GM23338 (cell line): ENCODE measurements around the gene TULP4. TPM values are rescaled to one million over a fixed set of nuclear protein-coding genes. Genes with fewer than 3 reads are reported as not detected.

Experiments
- ATAC-seq: fragments of 200-7000 bp; cut with Tn5 transposase; 3 replicates; pipeline ENCODE4 v1.9.1; 2020
- DNase-seq: peaks from one replicate; pipeline ENCODE4 v3.0.0-alpha.2; 2015; ENCODE audit warnings: low spot score
- H2AFZ ChIP-seq: fragments of 200-600 bp; sonication (generic); 2 replicates; pipeline ENCODE4 v1.8.0; 2016; ENCODE audit warnings: antibody characterized with exemption, mild to moderate bottlenecking, moderate library complexity
- H3F3A ChIP-seq: fragments of 200-600 bp; sonication (generic); replicated peaks from 2 replicates; pipeline ENCODE4 v1.8.0; 2017; ENCODE audit warnings: antibody characterized with exemption, mixed run types, low read depth
- H3K27ac ChIP-seq: fragments of 200-600 bp; sonication (generic); 2 replicates; pipeline ENCODE4 v1.6.1; 2016; ENCODE audit warnings: low read depth
- H3K27me3 ChIP-seq: fragments of 200-600 bp; sonication (generic); 2 replicates; pipeline ENCODE4 v1.8.0; 2016; ENCODE audit warnings: mild to moderate bottlenecking, mixed run types, moderate library complexity; ENCODE audit not compliant: insufficient read depth
- H3K36me3 ChIP-seq: fragments of 200-600 bp; sonication (generic); 2 replicates; pipeline ENCODE4 v1.8.0; 2016; ENCODE audit warnings: mild to moderate bottlenecking; ENCODE audit not compliant: insufficient read depth
- H3K4me1 ChIP-seq: fragments of 200-600 bp; sonication (generic); 2 replicates; pipeline ENCODE4 v1.8.0; 2016; ENCODE audit warnings: mild to moderate bottlenecking, moderate library complexity; ENCODE audit not compliant: insufficient read depth
- H3K4me2 ChIP-seq: fragments of 200-600 bp; sonication (generic); 2 replicates; pipeline ENCODE4 v1.7.1; 2017; ENCODE audit warnings: mixed run types
- H3K4me3 ChIP-seq: fragments of 200-600 bp; sonication (generic); 2 replicates; pipeline ENCODE4 v1.6.1; 2016; ENCODE audit warnings: mixed run types
- H3K79me2 ChIP-seq: fragments of 200-600 bp; sonication (generic); replicated peaks from 2 replicates; pipeline ENCODE4 v1.8.0; 2017; ENCODE audit warnings: mild to moderate bottlenecking; ENCODE audit not compliant: insufficient read depth
- H3K9me2 ChIP-seq: fragments of 200-600 bp; sonication (generic); 2 replicates; pipeline ENCODE4 v1.8.0; 2017; ENCODE audit not compliant: insufficient read depth
- H4K20me1 ChIP-seq: fragments of 200-600 bp; sonication (generic); replicated peaks from 2 replicates; pipeline ENCODE4 v1.8.0; 2017; ENCODE audit warnings: mild to moderate bottlenecking; ENCODE audit not compliant: insufficient read depth
- H3K27ac Mint-ChIP-seq: 2 replicates; pipeline ENCODE4 v1.8.0; 2020; ENCODE audit warnings: inconsistent platforms, mild to moderate bottlenecking, moderate library complexity, mixed read lengths
- H3K27me3 Mint-ChIP-seq: 3 replicates; pipeline ENCODE4 v1.8.0; 2022; ENCODE audit warnings: low read depth, mild to moderate bottlenecking, moderate library complexity, mixed read lengths, inconsistent platforms; ENCODE audit not compliant: insufficient read depth, poor library complexity
- H3K36me3 Mint-ChIP-seq: 3 replicates; pipeline ENCODE4 v1.8.0; 2021; ENCODE audit warnings: low read depth, mild to moderate bottlenecking, inconsistent platforms, moderate library complexity, mixed read lengths
- H3K4me1 Mint-ChIP-seq: 3 replicates; pipeline ENCODE4 v1.8.0; 2020; ENCODE audit warnings: mild to moderate bottlenecking, inconsistent platforms, mixed read lengths
- H3K4me3 Mint-ChIP-seq: 3 replicates; pipeline ENCODE4 v1.8.0; 2021; ENCODE audit warnings: moderate library complexity, mild to moderate bottlenecking, inconsistent platforms, mixed read lengths
- H3K9me3 Mint-ChIP-seq: 3 replicates; pipeline ENCODE4 v1.8.0; 2020; ENCODE audit warnings: moderate library complexity, mild to moderate bottlenecking, inconsistent platforms, mixed read lengths
- CTCF ChIP-seq, 2 experiments: fragments of 200-600 bp in 1 of 2; sonication (generic) in 1 of 2; conservative IDR thresholded peaks; 2 replicates each; pipeline versions ENCODE4 v1.5.1 to v1.6.1; 2016 to 2017; ENCODE audit warnings: antibody characterized with exemption in 2 of 2, low read depth in 2 of 2, mild to moderate bottlenecking in 2 of 2, moderate library complexity in 1 of 2
- EZH2phosphoT487 ChIP-seq: fragments of 200-600 bp; sonication (generic); IDR thresholded peaks from one replicate; pipeline ENCODE4 v1.8.1; 2018; ENCODE audit warnings: antibody characterized with exemption; ENCODE audit not compliant: unreplicated experiment
- NANOG ChIP-seq: IDR thresholded peaks from 2 replicates; pipeline ENCODE4 v1.6.1; 2016; ENCODE audit warnings: antibody characterized with exemption, borderline replicate concordance
- POLR2AphosphoS5 ChIP-seq: IDR thresholded peaks from 2 replicates; pipeline ENCODE4 v1.6.1; 2016; ENCODE audit warnings: antibody characterized with exemption, low read depth
- STAT1 ChIP-seq: IDR thresholded peaks from one replicate; pipeline ENCODE4 v1.6.1; 2016; ENCODE audit warnings: antibody characterized with exemption; ENCODE audit not compliant: unreplicated experiment
- ZNF114 ChIP-seq: fragments of 250-450 bp; sonication (Bioruptor Pico); IDR thresholded peaks from 2 replicates; pipeline ENCODE4 v1.5.0; 2020; ENCODE audit warnings: mild to moderate bottlenecking, moderate library complexity
- polyA plus RNA-seq: library from polyadenylated mRNA; unstranded; fragments of >200 nt; fragmentation: Nextera tagmentation; extraction: Ambion mirVana; gene quantifications from 2 replicates; pipeline ENCODE4 v1.2.1, GENCODE V29; 2016
- total RNA-seq: library from RNA; depleted of rRNA; stranded (reverse); fragments of >200 nt; shearing (Covaris generic); gene quantifications from 2 replicates; pipeline ENCODE4 v1.2.3, GENCODE V29; 2014
- TF ChIP-seq, protein P1 (sequence below): fragments of 250-450 bp; sonication (Bioruptor Pico); IDR thresholded peaks from 2 replicates; pipeline ENCODE4 v1.5.0; 2020; ENCODE audit warnings: mild to moderate bottlenecking, moderate library complexity
- TF ChIP-seq, protein P2 (sequence below): IDR thresholded peaks from one replicate; pipeline ENCODE4 v1.6.1; 2018; ENCODE audit warnings: antibody characterized with exemption; ENCODE audit not compliant: unreplicated experiment

TULP4 gene
- total and polyA plus RNA-seq, 2 experiments from 2014 or later, result 31.2 to 50.2 TPM

- Mint-ChIP-seq H3K27ac (no peak overlapping the region), H3K4me3 (no peak overlapping the region; the same call in 2 of the 3 replicates), H3K9me3 (no peaks in the 10 kb centered on the region; the same call in 2 of the 3 replicates), H3K4me1 (peaks cover 7% of the 10 kb centered on the region), H3K36me3 (no peaks in the 10 kb centered on the region; the same call in 2 of the 3 replicates), H3K27me3 (peaks cover 20% of the 10 kb centered on the region)
- no peaks in the 10 kb centered on the region for H3K9me2 ChIP-seq
- ATAC-seq (no peak), DNase-seq (no peak)
- 0 out of 2 replicates have a peak, but pooled peaks cover 6% of the 10 kb centered on the region for H4K20me1 ChIP-seq
- H3K4me1 ChIP-seq, result peaks cover 14% of the 10 kb centered on the region; the same call in 1 of the 2 replicates
- H3K79me2 ChIP-seq, result peaks cover 9% of the 10 kb centered on the region; the same call in 1 of the 2 replicates
- TF ChIP-seq, protein P1, sequence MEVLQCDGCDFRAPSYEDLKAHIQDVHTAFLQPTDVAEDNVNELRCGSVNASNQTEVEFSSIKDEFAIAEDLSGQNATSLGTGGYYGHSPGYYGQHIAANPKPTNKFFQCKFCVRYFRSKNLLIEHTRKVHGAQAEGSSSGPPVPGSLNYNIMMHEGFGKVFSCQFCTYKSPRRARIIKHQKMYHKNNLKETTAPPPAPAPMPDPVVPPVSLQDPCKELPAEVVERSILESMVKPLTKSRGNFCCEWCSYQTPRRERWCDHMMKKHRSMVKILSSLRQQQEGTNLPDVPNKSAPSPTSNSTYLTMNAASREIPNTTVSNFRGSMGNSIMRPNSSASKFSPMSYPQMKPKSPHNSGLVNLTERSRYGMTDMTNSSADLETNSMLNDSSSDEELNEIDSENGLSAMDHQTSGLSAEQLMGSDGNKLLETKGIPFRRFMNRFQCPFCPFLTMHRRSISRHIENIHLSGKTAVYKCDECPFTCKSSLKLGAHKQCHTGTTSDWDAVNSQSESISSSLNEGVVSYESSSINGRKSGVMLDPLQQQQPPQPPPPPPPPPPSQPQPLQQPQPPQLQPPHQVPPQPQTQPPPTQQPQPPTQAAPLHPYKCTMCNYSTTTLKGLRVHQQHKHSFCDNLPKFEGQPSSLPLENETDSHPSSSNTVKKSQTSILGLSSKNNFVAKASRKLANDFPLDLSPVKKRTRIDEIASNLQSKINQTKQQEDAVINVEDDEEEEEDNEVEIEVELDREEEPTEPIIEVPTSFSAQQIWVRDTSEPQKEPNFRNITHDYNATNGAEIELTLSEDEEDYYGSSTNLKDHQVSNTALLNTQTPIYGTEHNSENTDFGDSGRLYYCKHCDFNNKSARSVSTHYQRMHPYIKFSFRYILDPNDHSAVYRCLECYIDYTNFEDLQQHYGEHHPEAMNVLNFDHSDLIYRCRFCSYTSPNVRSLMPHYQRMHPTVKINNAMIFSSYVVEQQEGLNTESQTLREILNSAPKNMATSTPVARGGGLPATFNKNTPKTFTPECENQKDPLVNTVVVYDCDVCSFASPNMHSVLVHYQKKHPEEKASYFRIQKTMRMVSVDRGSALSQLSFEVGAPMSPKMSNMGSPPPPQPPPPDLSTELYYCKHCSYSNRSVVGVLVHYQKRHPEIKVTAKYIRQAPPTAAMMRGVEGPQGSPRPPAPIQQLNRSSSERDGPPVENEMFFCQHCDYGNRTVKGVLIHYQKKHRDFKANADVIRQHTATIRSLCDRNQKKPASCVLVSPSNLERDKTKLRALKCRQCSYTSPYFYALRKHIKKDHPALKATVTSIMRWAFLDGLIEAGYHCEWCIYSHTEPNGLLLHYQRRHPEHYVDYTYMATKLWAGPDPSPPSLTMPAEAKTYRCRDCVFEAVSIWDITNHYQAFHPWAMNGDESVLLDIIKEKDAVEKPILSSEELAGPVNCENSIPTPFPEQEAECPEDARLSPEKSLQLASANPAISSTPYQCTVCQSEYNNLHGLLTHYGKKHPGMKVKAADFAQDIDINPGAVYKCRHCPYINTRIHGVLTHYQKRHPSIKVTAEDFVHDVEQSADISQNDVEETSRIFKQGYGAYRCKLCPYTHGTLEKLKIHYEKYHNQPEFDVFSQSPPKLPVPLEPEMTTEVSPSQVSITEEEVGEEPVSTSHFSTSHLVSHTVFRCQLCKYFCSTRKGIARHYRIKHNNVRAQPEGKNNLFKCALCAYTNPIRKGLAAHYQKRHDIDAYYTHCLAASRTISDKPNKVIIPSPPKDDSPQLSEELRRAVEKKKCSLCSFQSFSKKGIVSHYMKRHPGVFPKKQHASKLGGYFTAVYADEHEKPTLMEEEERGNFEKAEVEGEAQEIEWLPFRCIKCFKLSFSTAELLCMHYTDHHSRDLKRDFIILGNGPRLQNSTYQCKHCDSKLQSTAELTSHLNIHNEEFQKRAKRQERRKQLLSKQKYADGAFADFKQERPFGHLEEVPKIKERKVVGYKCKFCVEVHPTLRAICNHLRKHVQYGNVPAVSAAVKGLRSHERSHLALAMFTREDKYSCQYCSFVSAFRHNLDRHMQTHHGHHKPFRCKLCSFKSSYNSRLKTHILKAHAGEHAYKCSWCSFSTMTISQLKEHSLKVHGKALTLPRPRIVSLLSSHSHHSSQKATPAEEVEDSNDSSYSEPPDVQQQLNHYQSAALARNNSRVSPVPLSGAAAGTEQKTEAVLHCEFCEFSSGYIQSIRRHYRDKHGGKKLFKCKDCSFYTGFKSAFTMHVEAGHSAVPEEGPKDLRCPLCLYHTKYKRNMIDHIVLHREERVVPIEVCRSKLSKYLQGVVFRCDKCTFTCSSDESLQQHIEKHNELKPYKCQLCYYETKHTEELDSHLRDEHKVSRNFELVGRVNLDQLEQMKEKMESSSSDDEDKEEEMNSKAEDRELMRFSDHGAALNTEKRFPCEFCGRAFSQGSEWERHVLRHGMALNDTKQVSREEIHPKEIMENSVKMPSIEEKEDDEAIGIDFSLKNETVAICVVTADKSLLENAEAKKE, result no peak
- TF ChIP-seq STAT1 (no peak), NANOG (no peak), CTCF (conservative IDR thresholded peaks at IDR 0.05; ENCODE audit: low read depth in 2 of 2) (no peak), ZNF114 (no peak), EZH2phosphoT487 (no peak), POLR2AphosphoS5 (no peak)
- TF ChIP-seq, protein P2, sequence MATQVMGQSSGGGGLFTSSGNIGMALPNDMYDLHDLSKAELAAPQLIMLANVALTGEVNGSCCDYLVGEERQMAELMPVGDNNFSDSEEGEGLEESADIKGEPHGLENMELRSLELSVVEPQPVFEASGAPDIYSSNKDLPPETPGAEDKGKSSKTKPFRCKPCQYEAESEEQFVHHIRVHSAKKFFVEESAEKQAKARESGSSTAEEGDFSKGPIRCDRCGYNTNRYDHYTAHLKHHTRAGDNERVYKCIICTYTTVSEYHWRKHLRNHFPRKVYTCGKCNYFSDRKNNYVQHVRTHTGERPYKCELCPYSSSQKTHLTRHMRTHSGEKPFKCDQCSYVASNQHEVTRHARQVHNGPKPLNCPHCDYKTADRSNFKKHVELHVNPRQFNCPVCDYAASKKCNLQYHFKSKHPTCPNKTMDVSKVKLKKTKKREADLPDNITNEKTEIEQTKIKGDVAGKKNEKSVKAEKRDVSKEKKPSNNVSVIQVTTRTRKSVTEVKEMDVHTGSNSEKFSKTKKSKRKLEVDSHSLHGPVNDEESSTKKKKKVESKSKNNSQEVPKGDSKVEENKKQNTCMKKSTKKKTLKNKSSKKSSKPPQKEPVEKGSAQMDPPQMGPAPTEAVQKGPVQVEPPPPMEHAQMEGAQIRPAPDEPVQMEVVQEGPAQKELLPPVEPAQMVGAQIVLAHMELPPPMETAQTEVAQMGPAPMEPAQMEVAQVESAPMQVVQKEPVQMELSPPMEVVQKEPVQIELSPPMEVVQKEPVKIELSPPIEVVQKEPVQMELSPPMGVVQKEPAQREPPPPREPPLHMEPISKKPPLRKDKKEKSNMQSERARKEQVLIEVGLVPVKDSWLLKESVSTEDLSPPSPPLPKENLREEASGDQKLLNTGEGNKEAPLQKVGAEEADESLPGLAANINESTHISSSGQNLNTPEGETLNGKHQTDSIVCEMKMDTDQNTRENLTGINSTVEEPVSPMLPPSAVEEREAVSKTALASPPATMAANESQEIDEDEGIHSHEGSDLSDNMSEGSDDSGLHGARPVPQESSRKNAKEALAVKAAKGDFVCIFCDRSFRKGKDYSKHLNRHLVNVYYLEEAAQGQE, result no peak
- H3K4me2 ChIP-seq, result no peak overlapping the region
- no peaks in the 10 kb centered on the region; the same call in 1 of the 2 replicates for H3F3A ChIP-seq
- no peak overlapping the region for H3K4me3 ChIP-seq
- no peak overlapping the region for H2AFZ ChIP-seq
- H3K36me3 ChIP-seq, result no peaks in the 10 kb centered on the region
- peaks cover 20% of the 10 kb centered on the region for H3K27me3 ChIP-seq
- H3K27ac ChIP-seq, result no peak overlapping the region
These were observed 227.1 kb downstream of the TULP4 start for GRCh38 chr6:158539413-158539812.
